GM19099 (cell line): ENCODE data around the gene PPP1R9A.

Source experiments
- POLR2A ChIP-seq: IDR thresholded peaks from 3 replicates; pipeline ENCODE4 v1.6.1; 2011; ENCODE audit warnings: low read depth; ENCODE audit not compliant: insufficient read length; ENCODE audit errors: extremely low read depth

The PPP1R9A gene

GRCh38 chr7:94941844-94942632, 34.6 kb downstream of the PPP1R9A start:
- no peak for TF ChIP-seq POLR2A

- no peak for TF ChIP-seq POLR2A
Observed at GRCh38 chr7:94943134-94943533, 35.7 kb downstream of the PPP1R9A start.

DNA sequence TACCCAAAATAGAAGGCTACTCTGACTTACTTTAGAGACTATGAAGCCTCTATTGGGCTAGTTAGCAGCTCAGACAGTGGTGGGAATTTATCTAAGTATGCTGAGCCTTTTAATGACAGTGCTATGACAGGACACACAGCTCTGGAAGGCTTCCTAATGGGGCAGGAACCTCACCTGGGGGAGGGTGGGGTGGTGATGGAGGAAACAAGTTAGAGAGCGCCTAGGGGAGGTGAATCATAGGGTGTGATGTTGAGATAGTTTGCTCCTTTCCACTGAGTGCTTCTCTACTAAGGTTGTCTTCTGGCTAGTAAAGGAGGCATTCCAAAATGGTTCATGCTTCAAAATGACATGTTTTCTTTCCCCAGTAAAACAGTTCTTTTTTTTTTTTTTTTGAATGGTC, 42.1 kb downstream of the PPP1R9A start:
- TF ChIP-seq POLR2A = no peak

DNA sequence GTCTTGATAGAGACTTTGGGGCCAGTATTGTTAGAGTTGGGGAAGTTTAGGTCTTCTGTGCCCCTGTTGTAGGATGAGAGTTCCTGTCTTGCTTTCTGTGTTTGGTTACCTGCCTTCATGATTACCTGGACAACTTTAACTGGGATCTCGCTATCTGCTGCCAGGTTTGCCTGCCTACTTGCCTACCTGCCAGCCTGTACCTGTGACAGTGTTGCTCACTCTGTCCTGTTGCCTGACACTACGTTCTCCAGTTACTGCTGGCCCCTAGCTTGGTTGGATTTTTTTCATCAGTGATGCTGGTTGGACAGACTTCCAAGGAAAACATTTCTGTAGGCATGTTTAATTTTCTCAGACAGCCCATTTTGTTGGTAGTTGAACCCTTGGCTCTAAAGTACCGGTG, 48.4 kb downstream of the PPP1R9A start:
- TF ChIP-seq POLR2A = no peak

GRCh38 chr7:94957061-94957460, 49.7 kb downstream of the PPP1R9A start:
- no peak for TF ChIP-seq POLR2A

- TF ChIP-seq POLR2A = no peak
Observed at GRCh38 chr7:94962661-94963060, 55.3 kb downstream of the PPP1R9A start.

GRCh38 chr7:94969434-94970084, 62.2 kb downstream of the PPP1R9A start:
- TF ChIP-seq POLR2A = no peak

DNA sequence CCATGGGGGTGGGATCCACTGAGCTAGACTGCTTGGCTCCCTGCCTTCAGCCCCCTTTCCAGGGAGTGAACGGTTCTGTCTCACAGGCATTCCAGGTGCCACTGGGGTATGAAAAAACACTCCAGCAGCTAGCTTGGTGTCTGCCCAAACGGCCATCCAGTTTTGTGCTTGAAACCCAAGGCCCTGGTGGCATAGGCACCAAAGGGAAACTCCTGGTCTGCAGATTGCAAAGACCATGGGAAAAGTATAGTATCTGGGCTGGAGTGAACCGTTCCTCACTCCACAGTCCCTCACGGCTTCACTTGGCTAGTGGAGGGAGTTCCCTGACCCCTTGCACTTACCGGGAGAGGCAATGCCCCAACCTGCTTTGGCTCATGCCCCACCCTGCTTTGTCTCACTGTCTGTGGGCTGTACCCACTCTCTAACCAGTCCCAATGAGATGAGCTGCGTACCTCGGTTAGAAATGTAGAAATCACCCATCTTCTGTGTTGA, 62.7 kb downstream of the PPP1R9A start:
- no peak for TF ChIP-seq POLR2A

GRCh38 chr7:94971051-94971867, 63.9 kb downstream of the PPP1R9A start:
- no peak for TF ChIP-seq POLR2A

DNA sequence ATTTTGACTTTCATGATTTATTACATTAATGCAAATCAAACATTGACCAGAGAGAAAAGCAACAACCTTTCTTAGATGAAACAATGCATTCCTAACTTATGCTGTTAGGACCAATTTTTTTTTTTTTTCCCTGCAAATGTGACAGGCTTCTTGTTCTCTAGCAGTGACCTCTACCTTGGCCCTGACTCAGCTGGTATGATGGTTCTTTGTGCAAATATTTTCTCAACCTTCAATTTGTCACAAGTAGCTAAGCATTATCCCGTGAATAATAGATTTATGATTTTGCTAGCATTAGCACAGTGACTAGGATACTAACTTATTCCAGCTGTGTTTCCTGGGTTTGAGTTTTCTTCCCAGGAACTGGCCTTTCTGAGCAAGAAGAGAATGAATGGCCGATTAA, 64.9 kb downstream of the PPP1R9A start:
- no peak for TF ChIP-seq POLR2A

GRCh38 chr7:94973844-94974243, 66.5 kb downstream of the PPP1R9A start:
- TF ChIP-seq POLR2A = no peak

- no peak for TF ChIP-seq POLR2A
Observed at GRCh38 chr7:94974423-94974822, 67.0 kb downstream of the PPP1R9A start.

DNA sequence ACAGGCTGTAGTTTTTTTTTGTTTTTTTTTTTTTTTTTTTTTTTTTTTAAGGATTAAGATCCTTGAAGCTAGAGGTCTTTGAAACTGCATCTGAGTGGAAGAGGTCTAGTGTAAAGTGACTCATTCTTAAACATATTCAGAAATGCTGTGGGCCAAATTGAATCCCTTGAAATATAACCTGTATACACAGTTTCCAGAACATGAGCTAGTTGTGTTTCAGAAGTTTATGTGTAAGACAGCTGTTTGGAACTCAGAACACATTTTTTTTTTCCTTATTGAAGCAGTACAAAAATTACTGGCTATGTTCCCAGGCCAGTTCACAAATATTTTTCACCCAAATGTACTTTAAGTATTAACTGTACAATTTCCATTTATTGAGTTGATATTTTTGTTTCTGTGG, 67.9 kb downstream of the PPP1R9A start:
- no peak for TF ChIP-seq POLR2A

- no peak for TF ChIP-seq POLR2A
Observed at GRCh38 chr7:94980418-94981142, 73.2 kb downstream of the PPP1R9A start.

DNA sequence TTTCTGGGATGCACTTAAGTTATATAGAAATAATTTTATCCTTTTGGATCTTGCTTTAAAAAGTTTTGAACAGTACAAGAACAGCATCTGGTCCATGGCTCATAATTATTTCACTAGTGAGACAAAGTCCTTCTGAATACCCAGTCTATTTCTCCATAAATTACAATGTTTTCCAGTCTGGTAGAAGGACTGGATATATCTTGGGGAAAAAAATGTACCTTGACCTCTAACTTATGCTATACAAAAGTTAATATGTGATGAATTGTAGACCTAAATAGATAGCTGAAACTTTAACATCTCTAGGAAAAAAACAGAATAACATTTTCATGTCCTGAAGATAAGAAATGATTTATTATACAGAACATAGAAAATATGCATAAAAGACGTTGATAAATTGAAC, 88.5 kb downstream of the PPP1R9A start:
- TF ChIP-seq POLR2A = no peak
